PC-3 (cell line): Measurements from ENCODE around the gene GALNT15. TPM values are rescaled to one million over a fixed set of nuclear protein-coding genes. Genes with fewer than 3 reads are reported as not detected.

ENCODE experiments used
- ATAC-seq: fragments of 200-7000 bp; cut with Tn5 transposase; 2 replicates; pipeline ENCODE4 v1.9.1; 2020; ENCODE audit warnings: mild to moderate bottlenecking, moderate library complexity
- BruUV-seq: library from RNA; stranded (reverse); fragments of 400-500 nt; replicated peaks from 2 replicates; lab custom pipeline; 2021; lab: Mats Ljungman, UMichigan
- CTCF ChIA-PET: fragments of 300-600 bp; sonication (Branson Sonifier 250); formaldehyde crosslinking; loops from one replicate; lab custom pipeline; 2022; ENCODE audit warnings: antibody characterized with exemption; lab: Charles Lee
- POLR2A ChIA-PET: fragments of 300-600 bp; sonication (Branson Sonifier 250); formaldehyde crosslinking; loops from one replicate; lab custom pipeline; 2022; ENCODE audit warnings: antibody characterized with exemption; ENCODE audit not compliant: unreplicated experiment; lab: Charles Lee
- DNase-seq: peaks from one replicate; pipeline ENCODE4 v3.0.0-alpha.2; 2015
- H2AFZ ChIP-seq: fragments of 300-600 bp; sonication (generic); 2 replicates; pipeline ENCODE4 v1.6.0; 2016; ENCODE audit warnings: antibody characterized with exemption, low read length
- H3F3A ChIP-seq: fragments of 300-600 bp; sonication (generic); one replicate; pipeline ENCODE4 v1.6.0; 2017; ENCODE audit warnings: antibody characterized with exemption, low read length, control low read depth, mild to moderate bottlenecking; ENCODE audit not compliant: unreplicated experiment
- H3K27ac ChIP-seq: fragments of 300-600 bp; sonication (generic); 2 replicates; pipeline ENCODE4 v1.5.1; 2016; ENCODE audit warnings: mild to moderate bottlenecking, low read length
- H3K27me3 ChIP-seq: fragments of 300-600 bp; sonication (generic); 2 replicates; pipeline ENCODE4 v1.6.1; 2016; ENCODE audit warnings: low read length, mixed read lengths
- H3K36me3 ChIP-seq: fragments of 300-600 bp; sonication (generic); 2 replicates; pipeline ENCODE4 v1.6.1; 2016; ENCODE audit warnings: low read depth, mixed run types, low read length, mixed read lengths
- H3K4me1 ChIP-seq: fragments of 300-600 bp; sonication (generic); 2 replicates; pipeline ENCODE4 v1.5.1; 2016; ENCODE audit warnings: low read length; ENCODE audit not compliant: insufficient read depth
- H3K4me2 ChIP-seq: fragments of 300-600 bp; sonication (generic); 2 replicates; pipeline ENCODE4 v1.6.0; 2016; ENCODE audit warnings: low read length
- H3K4me3 ChIP-seq: fragments of 300-600 bp; sonication (generic); 2 replicates; pipeline ENCODE4 v1.5.1; 2016; ENCODE audit warnings: mild to moderate bottlenecking, low read length, mixed read lengths
- H3K79me2 ChIP-seq: fragments of 300-600 bp; sonication (generic); 2 replicates; pipeline ENCODE4 v1.6.1; 2017; ENCODE audit warnings: low read length, mixed read lengths
- H3K9ac ChIP-seq: fragments of 300-600 bp; sonication (generic); 2 replicates; pipeline ENCODE4 v1.6.0; 2016; ENCODE audit warnings: mild to moderate bottlenecking, low read length
- H3K9me2 ChIP-seq: fragments of 300-600 bp; sonication (generic); replicated peaks from 2 replicates; pipeline ENCODE4 v1.6.1; 2016; ENCODE audit warnings: mixed run types, low read length, mixed read lengths
- H3K9me3 ChIP-seq: fragments of 300-600 bp; sonication (generic); 2 replicates; pipeline ENCODE4 v1.6.1; 2016; ENCODE audit warnings: low read length, mixed read lengths
- H4K20me1 ChIP-seq: fragments of 300-600 bp; sonication (generic); 2 replicates; pipeline ENCODE4 v1.6.1; 2016; ENCODE audit warnings: low read length, mixed read lengths
- EZH2 ChIP-seq: fragments of 300-600 bp; sonication (generic); IDR thresholded peaks from one replicate; pipeline ENCODE4 v1.6.1; 2017; ENCODE audit warnings: antibody characterized with exemption, mild to moderate bottlenecking, low read length; ENCODE audit not compliant: unreplicated experiment
- EZH2phosphoT487 ChIP-seq: fragments of 300-600 bp; sonication (generic); IDR thresholded peaks from 2 replicates; pipeline ENCODE4 v1.6.1; 2018; ENCODE audit warnings: mild to moderate bottlenecking, antibody characterized with exemption, low read length, borderline replicate concordance
- intact Hi-C: fragments of 100-400 bp; cut with micrococcal nuclease; formaldehyde crosslinking; loops from 2 replicates; pipeline ENCODE4 v1.9.0; 2023
- total RNA-seq: library from RNA; depleted of rRNA; stranded (reverse); fragments of >200 nt; gene quantifications from 2 replicates; pipeline ENCODE4 v1.2.3, GENCODE V29; 2014
- TF ChIP-seq, protein P1 (sequence below): fragments of 300-600 bp; sonication (generic); conservative IDR thresholded peaks from 2 replicates; pipeline ENCODE4 v1.5.1; 2017; ENCODE audit warnings: antibody characterized with exemption, low read depth, mild to moderate bottlenecking, low read length

Gene GALNT15
- total RNA-seq, 1 experiment from 2014 or later: not detected

DNA sequence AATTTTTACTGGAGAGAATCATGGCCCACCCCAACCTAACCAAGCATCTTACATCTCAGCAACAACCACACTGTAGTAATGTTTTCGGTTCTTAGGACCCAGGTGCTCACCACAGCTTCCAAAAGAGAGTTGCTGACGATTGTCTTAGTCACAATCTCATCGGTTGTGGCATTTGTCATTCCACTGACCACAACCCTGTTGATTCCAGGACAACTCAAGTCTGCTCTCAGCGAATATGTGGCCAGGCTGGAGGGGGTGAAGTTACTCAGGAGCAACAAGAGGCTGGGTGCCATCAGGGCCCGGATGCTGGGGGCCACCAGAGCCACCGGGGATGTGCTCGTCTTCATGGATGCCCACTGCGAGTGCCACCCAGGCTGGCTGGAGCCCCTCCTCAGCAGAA is 25.9 kb downstream of the GALNT15 start:
- Histone ChIP-seq H4K20me1 (no peaks in the 10 kb centered on the region), H3K36me3 (no peaks in the 10 kb centered on the region), H3K4me2 (peak overlapping the region; percentile 61), H3K9me2 (no peaks in the 10 kb centered on the region), H3K27ac (peak overlapping the region; percentile 66), H3F3A (no peaks in the 10 kb centered on the region), H2AFZ (no peak overlapping the region), H3K9me3 (no peaks in the 10 kb centered on the region), H3K4me1 (peaks cover 46% of the 10 kb centered on the region), H3K9ac (no peak overlapping the region; the same call in 1 of the 2 replicates), H3K4me3 (no peak overlapping the region), H3K79me2 (no peaks in the 10 kb centered on the region), H3K27me3 (no peaks in the 10 kb centered on the region)
- intact Hi-C loops: no loop called here
- ATAC-seq: peak; percentile 63
- ChIA-PET CTCF (no interaction called here), POLR2A (no interaction called here)
- no TSS peak for BruUV-seq
- TF ChIP-seq, protein P1, sequence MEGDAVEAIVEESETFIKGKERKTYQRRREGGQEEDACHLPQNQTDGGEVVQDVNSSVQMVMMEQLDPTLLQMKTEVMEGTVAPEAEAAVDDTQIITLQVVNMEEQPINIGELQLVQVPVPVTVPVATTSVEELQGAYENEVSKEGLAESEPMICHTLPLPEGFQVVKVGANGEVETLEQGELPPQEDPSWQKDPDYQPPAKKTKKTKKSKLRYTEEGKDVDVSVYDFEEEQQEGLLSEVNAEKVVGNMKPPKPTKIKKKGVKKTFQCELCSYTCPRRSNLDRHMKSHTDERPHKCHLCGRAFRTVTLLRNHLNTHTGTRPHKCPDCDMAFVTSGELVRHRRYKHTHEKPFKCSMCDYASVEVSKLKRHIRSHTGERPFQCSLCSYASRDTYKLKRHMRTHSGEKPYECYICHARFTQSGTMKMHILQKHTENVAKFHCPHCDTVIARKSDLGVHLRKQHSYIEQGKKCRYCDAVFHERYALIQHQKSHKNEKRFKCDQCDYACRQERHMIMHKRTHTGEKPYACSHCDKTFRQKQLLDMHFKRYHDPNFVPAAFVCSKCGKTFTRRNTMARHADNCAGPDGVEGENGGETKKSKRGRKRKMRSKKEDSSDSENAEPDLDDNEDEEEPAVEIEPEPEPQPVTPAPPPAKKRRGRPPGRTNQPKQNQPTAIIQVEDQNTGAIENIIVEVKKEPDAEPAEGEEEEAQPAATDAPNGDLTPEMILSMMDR: no peak
- TF ChIP-seq EZH2phosphoT487 (no peak), EZH2 (no peak)
- DNase-seq: peak; percentile 91

DNA sequence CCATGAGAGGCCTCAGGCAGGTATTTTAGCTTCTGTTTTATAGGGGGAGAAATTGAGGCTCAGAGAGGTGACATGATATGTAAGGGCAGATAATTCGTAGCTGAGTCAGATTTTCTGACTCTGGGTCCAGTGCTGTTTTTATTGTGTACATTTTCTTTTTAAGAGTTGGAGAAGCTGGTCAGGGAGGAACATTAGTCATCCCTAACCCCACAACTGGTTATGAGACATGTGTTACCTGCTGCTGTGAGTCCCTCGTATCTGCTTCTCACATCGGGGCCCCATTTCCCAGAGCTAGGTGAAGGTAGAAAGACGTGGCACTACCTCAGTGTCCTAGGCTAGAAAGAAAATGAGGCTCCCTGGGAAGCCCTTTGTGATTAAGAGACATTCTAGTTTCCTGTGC is 28.6 kb downstream of the GALNT15 start:
- no TSS peak for BruUV-seq
- Histone ChIP-seq H3K4me3 (no peak overlapping the region), H3K9ac (peak overlapping the region; percentile 50), H2AFZ (no peak overlapping the region), H3K9me2 (no peaks in the 10 kb centered on the region), H3K27me3 (no peaks in the 10 kb centered on the region), H3K9me3 (no peaks in the 10 kb centered on the region), H3K4me2 (peak overlapping the region; percentile 55), H3F3A (no peaks in the 10 kb centered on the region), H4K20me1 (no peaks in the 10 kb centered on the region), H3K27ac (peak overlapping the region; percentile 94), H3K79me2 (no peaks in the 10 kb centered on the region), H3K4me1 (peaks cover 54% of the 10 kb centered on the region), H3K36me3 (no peaks in the 10 kb centered on the region)
- TF ChIP-seq, protein P1: no peak
- no peak for TF ChIP-seq EZH2
- TF ChIP-seq EZH2phosphoT487: no peak
- ChIA-PET CTCF (interaction anchor here (0.7 kb wide), 1 partner anchor 9 kb away, joined by 3 read pairs; no protein-coding TSS in a partner anchor), POLR2A (interaction anchor here (0.6 kb wide), 2 partner anchors 13 to 567 kb away, joined by 3 read pairs; no protein-coding TSS in a partner anchor)
- ATAC-seq: peak; percentile 72
- peak; percentile 93 for DNase-seq
- intact Hi-C loops: no loop called here
